HG03196 (cell line): ENCODE measurements around the gene BAIAP2L2.
"Not testable (repeated sequence)": the region's sequence is repeated elsewhere in the genome, so short reads cannot be mapped to it uniquely, and the experiment has no call there.

ENCODE experiments used
- ATAC-seq: cut with Tn5 transposase; IDR thresholded peaks from one replicate; pipeline ENCODE4 v1.9.1; 2021; ENCODE audit not compliant: unreplicated experiment

The BAIAP2L2 gene

GRCh38 chr22:38081941-38082828 lies 28.3 kb downstream of the BAIAP2L2 start:
- ATAC-seq: no peak

GRCh38 chr22:38081636-38081940 lies 28.9 kb downstream of the BAIAP2L2 start:
- no peak for ATAC-seq

- no peak for ATAC-seq
These were observed 29.4 kb downstream of the BAIAP2L2 start for GRCh38 chr22:38080850-38081635.

- ATAC-seq: no peak
These were observed 30.0 kb downstream of the BAIAP2L2 start for GRCh38 chr22:38080474-38080849.

- no peak for ATAC-seq
These were observed 30.7 kb downstream of the BAIAP2L2 start for GRCh38 chr22:38079804-38080203.

GRCh38 chr22:38079208-38079607 lies 31.3 kb downstream of the BAIAP2L2 start:
- ATAC-seq: not testable (repeated sequence)

GRCh38 chr22:38078046-38078840 lies 32.2 kb downstream of the BAIAP2L2 start:
- ATAC-seq: no peak

- no peak for ATAC-seq
These were observed 32.9 kb downstream of the BAIAP2L2 start for GRCh38 chr22:38077595-38077994.

- no peak for ATAC-seq
These were observed 33.4 kb downstream of the BAIAP2L2 start for GRCh38 chr22:38077096-38077495.

- ATAC-seq: no peak
These were observed 34.5 kb downstream of the BAIAP2L2 start for GRCh38 chr22:38075961-38076360.

- ATAC-seq: no peak
These were observed 35.2 kb downstream of the BAIAP2L2 start for GRCh38 chr22:38075105-38075825.

GRCh38 chr22:38074181-38075104 lies 36.0 kb downstream of the BAIAP2L2 start:
- ATAC-seq: no peak

- no peak for ATAC-seq
These were observed 37.0 kb downstream of the BAIAP2L2 start for GRCh38 chr22:38073150-38074130.

GRCh38 chr22:38072322-38073149 lies 37.9 kb downstream of the BAIAP2L2 start:
- ATAC-seq: no peak

- ATAC-seq: no peak
These were observed 38.8 kb downstream of the BAIAP2L2 start for GRCh38 chr22:38071421-38072321.

GRCh38 chr22:38070250-38070921 lies 40.1 kb downstream of the BAIAP2L2 start:
- no peak for ATAC-seq
